ENCODE measurements around the gene DNAJC22.

The DNAJC22 gene

DNA sequence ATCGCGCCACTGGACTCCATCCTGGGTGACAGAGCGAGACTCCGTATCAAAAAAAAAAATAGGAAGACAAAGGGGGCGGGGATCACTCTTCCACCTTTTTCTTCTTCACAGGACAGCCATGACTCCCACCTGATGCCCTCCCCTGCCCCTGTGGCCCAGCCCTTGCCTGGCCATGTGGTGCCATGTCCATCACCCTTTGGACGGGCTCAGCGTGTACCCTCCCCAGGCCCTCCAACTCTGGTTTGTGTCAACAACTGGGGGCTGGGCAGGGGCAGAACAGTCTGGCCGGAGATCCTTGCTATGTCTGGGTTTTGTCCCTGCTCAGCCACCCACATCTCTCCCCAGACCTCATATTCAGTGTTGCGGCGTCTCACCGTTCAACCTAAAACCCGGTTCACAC, 17.9 kb upstream of the DNAJC22 start:
- TF ChIP-seq, protein P1, sequence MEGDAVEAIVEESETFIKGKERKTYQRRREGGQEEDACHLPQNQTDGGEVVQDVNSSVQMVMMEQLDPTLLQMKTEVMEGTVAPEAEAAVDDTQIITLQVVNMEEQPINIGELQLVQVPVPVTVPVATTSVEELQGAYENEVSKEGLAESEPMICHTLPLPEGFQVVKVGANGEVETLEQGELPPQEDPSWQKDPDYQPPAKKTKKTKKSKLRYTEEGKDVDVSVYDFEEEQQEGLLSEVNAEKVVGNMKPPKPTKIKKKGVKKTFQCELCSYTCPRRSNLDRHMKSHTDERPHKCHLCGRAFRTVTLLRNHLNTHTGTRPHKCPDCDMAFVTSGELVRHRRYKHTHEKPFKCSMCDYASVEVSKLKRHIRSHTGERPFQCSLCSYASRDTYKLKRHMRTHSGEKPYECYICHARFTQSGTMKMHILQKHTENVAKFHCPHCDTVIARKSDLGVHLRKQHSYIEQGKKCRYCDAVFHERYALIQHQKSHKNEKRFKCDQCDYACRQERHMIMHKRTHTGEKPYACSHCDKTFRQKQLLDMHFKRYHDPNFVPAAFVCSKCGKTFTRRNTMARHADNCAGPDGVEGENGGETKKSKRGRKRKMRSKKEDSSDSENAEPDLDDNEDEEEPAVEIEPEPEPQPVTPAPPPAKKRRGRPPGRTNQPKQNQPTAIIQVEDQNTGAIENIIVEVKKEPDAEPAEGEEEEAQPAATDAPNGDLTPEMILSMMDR (IDR thresholded peaks at IDR 0.05): no peak

DNA sequence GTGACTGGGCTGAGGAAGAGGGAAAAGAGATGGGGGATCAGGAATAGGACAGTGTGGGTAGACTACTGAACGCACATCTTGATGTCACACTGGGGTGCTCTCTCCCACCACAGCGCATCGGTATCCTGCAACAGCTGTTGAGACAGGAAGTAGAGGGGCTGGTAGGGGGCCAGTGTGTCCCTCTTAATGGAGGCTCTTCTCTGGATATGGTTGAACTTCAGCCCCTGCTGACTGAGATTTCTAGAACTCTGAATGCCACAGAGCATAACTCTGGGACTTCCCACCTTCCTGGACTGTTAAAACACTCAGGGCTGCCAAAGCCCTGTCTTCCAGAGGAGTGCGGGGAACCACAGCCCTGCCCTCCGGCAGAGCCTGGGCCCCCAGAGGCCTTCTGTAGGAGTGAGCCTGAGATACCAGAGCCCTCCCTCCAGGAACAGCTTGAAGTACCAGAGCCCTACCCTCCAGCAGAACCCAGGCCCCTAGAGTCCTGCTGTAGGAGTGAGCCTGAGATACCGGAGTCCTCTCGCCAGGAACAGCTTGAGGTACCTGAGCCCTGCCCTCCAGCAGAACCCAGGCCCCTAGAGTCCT, 16.6 kb upstream of the DNAJC22 start:
- TF ChIP-seq, protein P1 (IDR thresholded peaks at IDR 0.05): no peak

DNA sequence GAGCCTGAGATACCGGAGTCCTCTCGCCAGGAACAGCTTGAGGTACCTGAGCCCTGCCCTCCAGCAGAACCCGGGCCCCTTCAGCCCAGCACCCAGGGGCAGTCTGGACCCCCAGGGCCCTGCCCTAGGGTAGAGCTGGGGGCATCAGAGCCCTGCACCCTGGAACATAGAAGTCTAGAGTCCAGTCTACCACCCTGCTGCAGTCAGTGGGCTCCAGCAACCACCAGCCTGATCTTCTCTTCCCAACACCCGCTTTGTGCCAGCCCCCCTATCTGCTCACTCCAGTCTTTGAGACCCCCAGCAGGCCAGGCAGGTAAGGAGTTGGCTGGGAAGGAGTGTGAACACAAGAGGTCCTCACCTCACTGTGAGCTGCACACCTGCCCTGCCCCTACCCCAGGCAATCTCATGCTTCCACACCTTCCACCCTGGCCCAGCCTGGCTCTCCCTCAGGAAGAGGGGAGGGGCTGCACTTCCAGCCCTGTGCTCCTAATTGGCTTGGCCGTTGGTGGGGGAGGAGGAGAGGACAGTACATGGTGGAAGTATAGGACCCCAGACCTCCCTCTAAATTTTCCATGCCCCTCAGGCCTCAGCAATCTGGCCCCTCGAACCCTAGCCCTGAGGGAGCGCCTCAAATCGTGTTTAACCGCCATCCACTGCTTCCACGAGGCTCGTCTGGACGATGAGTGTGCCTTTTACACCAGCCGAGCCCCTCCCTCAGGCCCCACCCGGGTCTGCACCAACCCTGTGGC, 15.9 kb upstream of the DNAJC22 start:
- TF ChIP-seq, protein P1 (IDR thresholded peaks at IDR 0.05): no peak

DNA sequence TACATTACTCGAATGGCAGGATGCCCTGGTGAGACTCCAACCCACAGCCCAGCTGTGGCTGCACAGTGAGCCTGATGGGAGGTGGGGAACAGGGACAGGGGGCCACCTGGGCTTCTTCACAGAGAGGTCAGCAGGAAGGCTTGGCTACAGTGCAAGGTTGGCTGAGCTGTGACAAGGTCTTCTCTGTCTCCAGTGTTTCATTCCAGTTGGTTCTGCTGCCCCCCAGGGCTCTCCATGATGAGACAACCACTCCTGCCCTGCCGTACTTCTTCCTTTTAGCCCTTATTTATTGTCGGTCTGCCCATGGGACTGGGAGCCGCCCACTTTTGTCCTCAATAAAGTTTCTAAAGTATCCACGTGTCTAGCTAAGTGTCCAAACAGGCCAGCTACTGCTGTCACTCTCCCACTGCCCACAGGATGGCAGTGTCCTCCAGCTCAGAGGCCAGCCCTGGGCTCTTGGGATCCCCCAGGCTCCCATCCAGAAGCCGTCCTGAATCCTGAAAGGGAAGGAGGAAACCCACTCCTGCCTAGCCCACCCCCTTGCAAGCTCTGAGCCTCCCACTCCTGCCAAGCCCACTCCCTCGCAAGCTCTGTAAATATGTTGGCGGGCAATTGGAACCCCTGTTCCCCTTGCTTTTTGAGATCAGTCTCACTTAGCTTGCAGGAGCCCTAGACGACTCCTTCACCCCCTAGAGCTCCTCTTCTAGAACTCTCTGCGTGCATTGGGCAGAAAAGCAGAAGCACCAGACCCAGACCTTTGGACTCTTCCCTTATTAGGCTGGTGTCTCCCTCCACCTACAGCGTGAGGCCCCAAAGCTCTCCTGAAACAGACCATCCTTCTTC, 15.1 kb upstream of the DNAJC22 start:
- TF ChIP-seq, protein P1 (IDR thresholded peaks at IDR 0.05): peak; percentile 83

DNA sequence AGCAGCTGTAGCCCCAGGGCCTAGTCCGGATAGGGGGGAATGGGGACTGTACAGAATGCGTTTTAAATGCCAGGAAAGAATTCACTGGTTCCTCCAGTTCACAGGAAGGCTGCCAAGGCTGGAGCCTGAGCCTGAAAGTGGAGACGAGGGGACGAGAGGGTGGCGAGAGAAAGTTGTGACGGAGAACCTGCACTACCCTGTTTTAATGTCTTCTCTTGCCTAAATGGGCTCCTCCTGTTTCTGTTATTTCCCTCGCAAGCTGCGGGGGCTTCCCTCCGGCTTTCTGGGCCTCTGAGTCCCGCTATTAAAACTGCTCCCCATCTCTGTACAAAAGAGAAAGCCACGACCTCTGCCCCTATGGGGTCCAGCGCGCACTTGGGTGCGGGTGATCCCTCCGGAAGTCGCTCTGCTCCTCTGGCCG, 14.2 kb upstream of the DNAJC22 start:
- TF ChIP-seq, protein P1 (IDR thresholded peaks at IDR 0.05): no peak

DNA sequence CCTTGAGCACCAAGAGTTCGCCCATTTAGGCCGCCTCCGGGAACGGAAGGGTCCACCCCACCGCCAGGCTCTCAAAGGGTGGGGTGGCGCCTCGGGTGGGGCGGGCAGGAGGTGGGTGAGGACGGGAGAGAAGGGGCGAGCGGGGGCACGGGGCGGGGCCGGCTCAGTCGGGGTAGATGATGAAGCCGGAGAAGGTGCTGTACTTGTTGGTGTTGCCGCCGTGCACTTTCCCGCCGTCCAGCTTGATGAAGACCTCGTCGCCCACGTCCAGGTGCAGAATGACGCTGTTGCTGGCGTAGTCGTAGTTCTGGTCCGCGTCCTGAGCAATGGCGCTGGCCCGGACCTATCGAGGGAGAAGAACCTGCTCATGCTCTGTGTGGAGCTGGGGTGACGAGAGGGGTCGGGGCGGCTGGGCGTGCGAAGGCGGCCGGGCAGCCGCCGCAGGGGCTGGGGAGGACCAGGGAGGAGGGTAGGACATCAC, 13.8 kb upstream of the DNAJC22 start:
- TF ChIP-seq, protein P1 (IDR thresholded peaks at IDR 0.05): no peak

DNA sequence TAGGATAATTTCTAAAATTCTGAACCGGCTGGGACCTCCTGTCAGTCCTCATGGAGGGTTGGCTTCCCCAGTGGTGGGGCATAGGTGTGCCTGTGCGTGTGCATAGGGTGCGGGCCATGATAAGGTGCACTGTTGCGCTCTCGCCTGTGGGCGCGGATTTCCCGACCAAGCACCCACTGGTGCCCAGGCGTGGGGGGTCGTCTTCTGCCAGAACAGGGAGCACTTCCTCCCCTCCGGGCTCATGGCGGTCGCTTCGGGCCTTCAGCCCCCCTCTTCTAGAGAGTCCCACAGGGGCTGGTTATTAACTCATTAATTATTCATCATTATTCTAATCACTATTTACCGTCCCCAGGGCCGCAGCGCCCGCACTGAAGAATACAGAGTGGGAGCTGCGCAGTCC, 12.5 kb upstream of the DNAJC22 start:
- TF ChIP-seq, protein P1 (IDR thresholded peaks at IDR 0.05): no peak
